GM12878 (cell line): Measurements from ENCODE around the gene MAFF. TPM values are rescaled to one million over a fixed set of nuclear protein-coding genes. Genes with fewer than 3 reads are reported as not detected.

ENCODE experiments used
- ATAC-seq: fragments of 200-7000 bp; cut with Tn5 transposase; 3 replicates; pipeline ENCODE4 v1.9.1; 2020; ENCODE audit warnings: mild to moderate bottlenecking, moderate library complexity
- BruUV-seq: library from RNA; stranded (reverse); fragments of 400-500 nt; replicated peaks from 2 replicates; lab custom pipeline; 2021; lab: Mats Ljungman, UMichigan
- CTCF ChIA-PET: fragments of 300-600 bp; sonication (Branson Sonifier 250); formaldehyde crosslinking; extraction: SDS; loops from one replicate; lab custom pipeline; 2021; ENCODE audit warnings: inconsistent platforms; lab: Yijun Ruan, JAX
- POLR2A ChIA-PET: fragments of 350-600 bp; formaldehyde crosslinking; extraction: SDS; loops from one replicate; lab custom pipeline; 2021; ENCODE audit warnings: inconsistent platforms; lab: Charles Lee
- RAD21 ChIA-PET: fragments of 300-600 bp; sonication (Branson Sonifier 250); formaldehyde crosslinking; loops from one replicate; lab custom pipeline; 2023; ENCODE audit warnings: antibody characterized with exemption; ENCODE audit not compliant: unreplicated experiment; lab: Charles Lee
- SMC1A ChIA-PET: fragments of 300-600 bp; sonication (Branson Sonifier 250); formaldehyde crosslinking; loops from one replicate; lab custom pipeline; 2023; ENCODE audit not compliant: unreplicated experiment, uncharacterized antibody; lab: Charles Lee
- DNase-seq: peaks from one replicate; pipeline ENCODE4 v3.0.0-alpha.2; 2011; ENCODE audit warnings: low read depth, low spot score
- FAIRE-seq: peaks from 3 replicates; lab custom pipeline; 2011; peaks lifted over from hg19 to GRCh38; lab: Jason Lieb, UNC
- H2AFZ ChIP-seq: 2 replicates; pipeline ENCODE4 v1.6.0; 2011; ENCODE audit warnings: low read depth, low read length, control low read depth; ENCODE audit not compliant: control insufficient read depth
- H3K27ac ChIP-seq: 2 replicates; pipeline ENCODE4 v1.5.1; 2011; ENCODE audit warnings: control low read depth; ENCODE audit not compliant: control insufficient read depth, insufficient read depth
- H3K27me3 ChIP-seq, 2 experiments: replicated peaks in 1 of 2; 2 replicates each; pipeline versions ENCODE4 v1.6.0 to v1.6.1; 2011; ENCODE audit warnings: low read length in 1 of 2; ENCODE audit not compliant: control insufficient read depth in 2 of 2, insufficient read depth in 2 of 2
- H3K36me3 ChIP-seq, 2 experiments: 2 replicates each; pipeline ENCODE4 v1.5.1; 2011; ENCODE audit warnings: low read length in 1 of 2; ENCODE audit not compliant: control insufficient read depth in 2 of 2, insufficient read depth in 2 of 2
- H3K4me1 ChIP-seq: 2 replicates; pipeline ENCODE4 v1.6.1; 2011; ENCODE audit warnings: mild to moderate bottlenecking, low read length, moderate library complexity, mixed read lengths; ENCODE audit not compliant: control insufficient read depth, insufficient read depth
- H3K4me2 ChIP-seq: 2 replicates; pipeline ENCODE4 v1.6.0; 2011; ENCODE audit warnings: control low read depth; ENCODE audit not compliant: control insufficient read depth, insufficient read depth
- H3K4me3 ChIP-seq: fragments of 200-600 bp; sonication (generic); 2 replicates; pipeline ENCODE4 v1.5.1; 2016
- H3K79me2 ChIP-seq: 2 replicates; pipeline ENCODE4 v1.6.0; 2011; ENCODE audit warnings: low read length; ENCODE audit not compliant: control insufficient read depth, insufficient read depth
- H3K9ac ChIP-seq: 2 replicates; pipeline ENCODE4 v1.8.0; 2011; ENCODE audit warnings: low read length, control low read depth, mixed read lengths; ENCODE audit not compliant: control insufficient read depth, insufficient read depth
- H3K9me3 ChIP-seq: replicated peaks from 3 replicates; pipeline ENCODE4 v1.5.1; 2011; ENCODE audit warnings: mild to moderate bottlenecking, low read length; ENCODE audit not compliant: control insufficient read depth, insufficient read depth
- H4K20me1 ChIP-seq: 2 replicates; pipeline ENCODE4 v1.6.0; 2011; ENCODE audit not compliant: control insufficient read depth, insufficient read depth
- BACH1 ChIP-seq: fragments of 450-650 bp; IDR thresholded peaks from 2 replicates; pipeline ENCODE4 v1.6.1; 2017; ENCODE audit warnings: mild to moderate bottlenecking, borderline replicate concordance
- BMI1 ChIP-seq: fragments of 450-650 bp; IDR thresholded peaks from 2 replicates; pipeline ENCODE4 v1.6.1; 2016; ENCODE audit warnings: mild to moderate bottlenecking, moderate library complexity, borderline replicate concordance
- HDAC2 ChIP-seq: fragments of 200-600 bp; sonication (generic); IDR thresholded peaks from 2 replicates; pipeline ENCODE4 v1.6.1; 2017
- HDAC6 ChIP-seq: fragments of 200-600 bp; sonication (generic); IDR thresholded peaks from one replicate; pipeline ENCODE4 v1.8.0; 2017; ENCODE audit warnings: antibody characterized with exemption; ENCODE audit not compliant: unreplicated experiment
- KAT2A ChIP-seq: conservative IDR thresholded peaks from 2 replicates; pipeline ENCODE4 v1.6.1; 2011; ENCODE audit warnings: low read depth, low read length; ENCODE audit not compliant: control insufficient read depth
- MEF2B ChIP-seq: fragments of 450-650 bp; IDR thresholded peaks from 2 replicates; pipeline ENCODE4 v1.6.1; 2018; ENCODE audit warnings: mild to moderate bottlenecking, moderate library complexity; ENCODE audit not compliant: partially characterized antibody, poor library complexity, severe bottlenecking
- PAX8 ChIP-seq: fragments of 450-650 bp; IDR thresholded peaks from 2 replicates; pipeline ENCODE4 v1.6.1; 2017; ENCODE audit warnings: mild to moderate bottlenecking, moderate library complexity
- POU2F2 ChIP-seq: IDR thresholded peaks from 3 replicates; pipeline ENCODE4 v1.6.1; 2011; ENCODE audit warnings: low read depth, mild to moderate bottlenecking, low read length, borderline replicate concordance
- RAD51 ChIP-seq: fragments of 450-650 bp; IDR thresholded peaks from 2 replicates; pipeline ENCODE4 v1.6.1; 2016; ENCODE audit warnings: moderate library complexity, mild to moderate bottlenecking, inconsistent platforms
- SIN3A ChIP-seq: IDR thresholded peaks from 2 replicates; pipeline ENCODE4 v1.6.1; 2012; ENCODE audit warnings: low read depth, low read length, improper control_type of control experiment
- TARDBP ChIP-seq: IDR thresholded peaks from 2 replicates; pipeline ENCODE4 v1.6.1; 2016; ENCODE audit warnings: borderline replicate concordance
- TBL1XR1 ChIP-seq: IDR thresholded peaks from 2 replicates; pipeline ENCODE4 v1.6.1; 2012; ENCODE audit warnings: low read depth, low read length, improper control_type of control experiment
- TCF3 ChIP-seq: IDR thresholded peaks from 2 replicates; pipeline ENCODE4 v1.6.1; 2012; ENCODE audit warnings: low read depth, mild to moderate bottlenecking, low read length, borderline replicate concordance; ENCODE audit not compliant: insufficient read depth
- WGBS: methylation state at CpG from one replicate; pipeline ENCODE4 v1.1.6; 2016; ENCODE audit warnings: low lambda C conversion rate; ENCODE audit not compliant: insufficient replicate concordance, insufficient coverage; ENCODE audit errors: missing lambda C conversion rate; 5-methylcytosine and 5-hydroxymethylcytosine counted together
- in situ Hi-C: fragments of 300-500 bp; cut with MboI; formaldehyde crosslinking; loops from 9 replicates; pipeline ENCODE4 v1.14.3; 2018; ENCODE audit warnings: mixed read lengths
- intact Hi-C: fragments of 100-400 bp; cut with micrococcal nuclease; formaldehyde crosslinking; loops from one replicate; pipeline ENCODE4 v1.14.2; 2022; ENCODE audit not compliant: unreplicated experiment
- polyA plus RNA-seq, 11 experiments: library from polyadenylated mRNA; depleted of rRNA in 4 of 11; unstranded in 6 of 11; stranded (reverse) in 5 of 11; fragments of >200 nt; fragmentation: Nextera tagmentation in 4 of 11; fragmentation: Illumina TruSeq in 1 of 11; extraction: Ambion mirVana in 4 of 11; extraction: Trizol in 1 of 11; gene quantifications; 1 replicate in 1 of 11; 2 replicates in 10 of 11; pipeline versions ENCODE4 v1.2.1 to v1.2.3, GENCODE V29; 2011 to 2016; ENCODE audit warnings: inconsistent platforms in 2 of 11, missing spikeins in 2 of 11, low read depth in 1 of 11
- total RNA-seq, 4 experiments: library from RNA; depleted of rRNA in 3 of 4; stranded (reverse); fragments of >200 nt in 3 of 4; fragmentation: Illumina TruSeq in 1 of 4; extraction: Trizol in 1 of 4; gene quantifications; 2 replicates each; pipeline versions ENCODE4 v1.2.1 to v1.2.3, GENCODE V29; 2013 to 2021
- TF ChIP-seq, protein P1 (sequence below): fragments of 450-650 bp; formaldehyde crosslinking; IDR thresholded peaks from 2 replicates; pipeline ENCODE4 v1.4.0; 2022; ENCODE audit warnings: mild to moderate bottlenecking, moderate library complexity
- TF ChIP-seq, protein P2 (sequence below): IDR thresholded peaks from 2 replicates; pipeline ENCODE4 v1.6.1; 2012; ENCODE audit warnings: low read depth, low read length, improper control_type of control experiment
- TF ChIP-seq, protein P3 (sequence below): IDR thresholded peaks from 2 replicates; pipeline ENCODE4 v1.6.1; 2012; ENCODE audit warnings: improper control_type of control experiment, low read depth, low read length; ENCODE audit not compliant: insufficient replicate concordance

MAFF gene
- total and polyA plus RNA-seq, 10 of the 15 experiments (the other 5 are each of a cell fraction or from before 2014, with no cell fraction given), result 0.22 to 2.3 (median 0.81) TPM; not detected in 1

DNA sequence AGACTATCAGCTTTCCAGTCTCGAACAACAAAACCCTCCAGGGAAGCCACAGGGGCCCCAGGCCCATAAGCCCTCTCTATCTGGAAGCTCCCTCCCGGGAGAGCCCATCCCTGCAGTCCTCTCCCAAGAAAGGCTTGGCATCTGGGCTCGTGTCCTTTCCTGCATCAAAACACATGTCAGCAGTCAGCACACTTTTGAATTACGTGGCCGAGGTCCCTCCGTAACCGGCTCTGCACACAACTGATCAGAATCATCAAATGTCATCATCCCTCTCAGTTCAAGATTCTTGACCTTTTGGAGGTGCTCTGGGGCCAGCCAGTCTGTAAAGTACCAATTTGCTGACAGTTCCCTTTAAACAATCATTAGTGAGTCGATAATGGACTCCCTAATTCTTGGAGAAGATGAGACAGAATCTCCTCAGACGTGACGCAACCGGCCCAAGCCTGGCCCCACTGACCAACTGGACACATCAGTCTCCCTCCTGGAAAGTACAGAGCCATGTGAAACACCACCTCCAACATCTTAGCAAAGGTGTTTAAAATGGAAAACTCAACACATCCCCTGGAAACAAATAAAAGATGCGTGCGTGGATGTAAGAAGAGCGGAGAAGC lies 33.6 kb downstream of the MAFF start:
- Histone ChIP-seq H3K4me3 (no peak overlapping the region), H2AFZ (no peak overlapping the region), H3K79me2 (no peaks in the 10 kb centered on the region), H4K20me1 (no peaks in the 10 kb centered on the region), H3K36me3 (peaks cover 0 to 3% of the 10 kb centered on the region in 2 experiments; a peak in 2 of 4 replicates), H3K4me1 (no peaks in the 10 kb centered on the region), H3K9me3 (no peaks in the 10 kb centered on the region), H3K27me3 (no peaks in the 10 kb centered on the region), H3K27ac (no peak overlapping the region), H3K4me2 (no peak overlapping the region), H3K9ac (no peak overlapping the region)
- CTCF ChIA-PET, result interaction anchor here (0.8 kb wide), 1 partner anchor 22 kb away, joined by 3 read pairs; no protein-coding TSS in a partner anchor
- WGBS, result 90% methylated on average over 14 of the region's 14 CpGs
- POLR2A ChIA-PET, result no interaction called here
- RAD21 ChIA-PET, result no interaction called here
- SMC1A ChIA-PET, result no interaction called here
- no TSS peak for BruUV-seq
- DNase-seq, result no peak
- in situ Hi-C loops (no loop called here), intact Hi-C loops (no loop called here)
- FAIRE-seq, result no peak
- no peak for ATAC-seq
- TF ChIP-seq RAD51, result no peak
- no peak for TF ChIP-seq MEF2B
- TF ChIP-seq, protein P1, sequence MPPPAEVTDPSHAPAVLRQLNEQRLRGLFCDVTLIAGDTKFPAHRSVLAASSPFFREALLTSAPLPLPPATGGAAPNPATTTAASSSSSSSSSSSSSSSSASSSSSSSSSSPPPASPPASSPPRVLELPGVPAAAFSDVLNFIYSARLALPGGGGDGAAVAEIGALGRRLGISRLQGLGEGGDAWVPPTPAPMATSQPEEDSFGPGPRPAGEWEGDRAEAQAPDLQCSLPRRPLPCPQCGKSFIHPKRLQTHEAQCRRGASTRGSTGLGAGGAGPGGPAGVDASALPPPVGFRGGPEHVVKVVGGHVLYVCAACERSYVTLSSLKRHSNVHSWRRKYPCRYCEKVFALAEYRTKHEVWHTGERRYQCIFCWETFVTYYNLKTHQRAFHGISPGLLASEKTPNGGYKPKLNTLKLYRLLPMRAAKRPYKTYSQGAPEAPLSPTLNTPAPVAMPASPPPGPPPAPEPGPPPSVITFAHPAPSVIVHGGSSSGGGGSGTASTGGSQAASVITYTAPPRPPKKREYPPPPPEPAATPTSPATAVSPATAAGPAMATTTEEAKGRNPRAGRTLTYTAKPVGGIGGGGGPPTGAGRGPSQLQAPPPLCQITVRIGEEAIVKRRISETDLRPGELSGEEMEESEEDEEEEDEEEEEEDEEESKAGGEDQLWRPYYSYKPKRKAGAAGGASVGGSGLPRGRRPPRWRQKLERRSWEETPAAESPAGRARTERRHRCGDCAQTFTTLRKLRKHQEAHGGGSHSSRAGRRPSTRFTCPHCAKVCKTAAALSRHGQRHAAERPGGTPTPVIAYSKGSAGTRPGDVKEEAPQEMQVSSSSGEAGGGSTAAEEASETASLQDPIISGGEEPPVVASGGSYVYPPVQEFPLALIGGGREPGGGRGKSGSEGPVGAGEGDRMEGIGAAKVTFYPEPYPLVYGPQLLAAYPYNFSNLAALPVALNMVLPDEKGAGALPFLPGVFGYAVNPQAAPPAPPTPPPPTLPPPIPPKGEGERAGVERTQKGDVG (CRISPR knock-in tag), result no peak
- no peak for TF ChIP-seq BACH1
- TF ChIP-seq TBL1XR1, result no peak
- TF ChIP-seq PAX8, result no peak
- TF ChIP-seq TARDBP, result no peak
- TF ChIP-seq KAT2A, result no peak
- TF ChIP-seq, protein P2, sequence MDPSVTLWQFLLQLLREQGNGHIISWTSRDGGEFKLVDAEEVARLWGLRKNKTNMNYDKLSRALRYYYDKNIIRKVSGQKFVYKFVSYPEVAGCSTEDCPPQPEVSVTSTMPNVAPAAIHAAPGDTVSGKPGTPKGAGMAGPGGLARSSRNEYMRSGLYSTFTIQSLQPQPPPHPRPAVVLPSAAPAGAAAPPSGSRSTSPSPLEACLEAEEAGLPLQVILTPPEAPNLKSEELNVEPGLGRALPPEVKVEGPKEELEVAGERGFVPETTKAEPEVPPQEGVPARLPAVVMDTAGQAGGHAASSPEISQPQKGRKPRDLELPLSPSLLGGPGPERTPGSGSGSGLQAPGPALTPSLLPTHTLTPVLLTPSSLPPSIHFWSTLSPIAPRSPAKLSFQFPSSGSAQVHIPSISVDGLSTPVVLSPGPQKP, result no peak
- TF ChIP-seq BMI1, result no peak
- TF ChIP-seq POU2F2, result no peak
- no peak for TF ChIP-seq HDAC2
- no peak for TF ChIP-seq SIN3A
- no peak for TF ChIP-seq HDAC6
- TF ChIP-seq TCF3, result no peak
- TF ChIP-seq, protein P3, sequence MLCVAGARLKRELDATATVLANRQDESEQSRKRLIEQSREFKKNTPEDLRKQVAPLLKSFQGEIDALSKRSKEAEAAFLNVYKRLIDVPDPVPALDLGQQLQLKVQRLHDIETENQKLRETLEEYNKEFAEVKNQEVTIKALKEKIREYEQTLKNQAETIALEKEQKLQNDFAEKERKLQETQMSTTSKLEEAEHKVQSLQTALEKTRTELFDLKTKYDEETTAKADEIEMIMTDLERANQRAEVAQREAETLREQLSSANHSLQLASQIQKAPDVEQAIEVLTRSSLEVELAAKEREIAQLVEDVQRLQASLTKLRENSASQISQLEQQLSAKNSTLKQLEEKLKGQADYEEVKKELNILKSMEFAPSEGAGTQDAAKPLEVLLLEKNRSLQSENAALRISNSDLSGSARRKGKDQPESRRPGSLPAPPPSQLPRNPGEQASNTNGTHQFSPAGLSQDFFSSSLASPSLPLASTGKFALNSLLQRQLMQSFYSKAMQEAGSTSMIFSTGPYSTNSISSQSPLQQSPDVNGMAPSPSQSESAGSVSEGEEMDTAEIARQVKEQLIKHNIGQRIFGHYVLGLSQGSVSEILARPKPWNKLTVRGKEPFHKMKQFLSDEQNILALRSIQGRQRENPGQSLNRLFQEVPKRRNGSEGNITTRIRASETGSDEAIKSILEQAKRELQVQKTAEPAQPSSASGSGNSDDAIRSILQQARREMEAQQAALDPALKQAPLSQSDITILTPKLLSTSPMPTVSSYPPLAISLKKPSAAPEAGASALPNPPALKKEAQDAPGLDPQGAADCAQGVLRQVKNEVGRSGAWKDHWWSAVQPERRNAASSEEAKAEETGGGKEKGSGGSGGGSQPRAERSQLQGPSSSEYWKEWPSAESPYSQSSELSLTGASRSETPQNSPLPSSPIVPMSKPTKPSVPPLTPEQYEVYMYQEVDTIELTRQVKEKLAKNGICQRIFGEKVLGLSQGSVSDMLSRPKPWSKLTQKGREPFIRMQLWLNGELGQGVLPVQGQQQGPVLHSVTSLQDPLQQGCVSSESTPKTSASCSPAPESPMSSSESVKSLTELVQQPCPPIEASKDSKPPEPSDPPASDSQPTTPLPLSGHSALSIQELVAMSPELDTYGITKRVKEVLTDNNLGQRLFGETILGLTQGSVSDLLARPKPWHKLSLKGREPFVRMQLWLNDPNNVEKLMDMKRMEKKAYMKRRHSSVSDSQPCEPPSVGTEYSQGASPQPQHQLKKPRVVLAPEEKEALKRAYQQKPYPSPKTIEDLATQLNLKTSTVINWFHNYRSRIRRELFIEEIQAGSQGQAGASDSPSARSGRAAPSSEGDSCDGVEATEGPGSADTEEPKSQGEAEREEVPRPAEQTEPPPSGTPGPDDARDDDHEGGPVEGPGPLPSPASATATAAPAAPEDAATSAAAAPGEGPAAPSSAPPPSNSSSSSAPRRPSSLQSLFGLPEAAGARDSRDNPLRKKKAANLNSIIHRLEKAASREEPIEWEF, result no peak
